HG03565 (cell line): ENCODE data around the gene RHOJ.
"Not testable (repeated sequence)": the region's sequence is repeated elsewhere in the genome, so short reads cannot be mapped to it uniquely, and the experiment has no call there.

Source experiments
- ATAC-seq: cut with Tn5 transposase; IDR thresholded peaks from one replicate; pipeline ENCODE4 v1.9.1; 2021; ENCODE audit warnings: mild to moderate bottlenecking, moderate library complexity; ENCODE audit not compliant: unreplicated experiment

RHOJ gene

GRCh38 chr14:63204407-63205043, at the start of gene RHOJ:
Gene RHOJ, plus strand, starts transcription at chr14:63204443. Its CDS starts 427 bp downstream, at chr14:63204870.
- ATAC-seq, result no peak

DNA sequence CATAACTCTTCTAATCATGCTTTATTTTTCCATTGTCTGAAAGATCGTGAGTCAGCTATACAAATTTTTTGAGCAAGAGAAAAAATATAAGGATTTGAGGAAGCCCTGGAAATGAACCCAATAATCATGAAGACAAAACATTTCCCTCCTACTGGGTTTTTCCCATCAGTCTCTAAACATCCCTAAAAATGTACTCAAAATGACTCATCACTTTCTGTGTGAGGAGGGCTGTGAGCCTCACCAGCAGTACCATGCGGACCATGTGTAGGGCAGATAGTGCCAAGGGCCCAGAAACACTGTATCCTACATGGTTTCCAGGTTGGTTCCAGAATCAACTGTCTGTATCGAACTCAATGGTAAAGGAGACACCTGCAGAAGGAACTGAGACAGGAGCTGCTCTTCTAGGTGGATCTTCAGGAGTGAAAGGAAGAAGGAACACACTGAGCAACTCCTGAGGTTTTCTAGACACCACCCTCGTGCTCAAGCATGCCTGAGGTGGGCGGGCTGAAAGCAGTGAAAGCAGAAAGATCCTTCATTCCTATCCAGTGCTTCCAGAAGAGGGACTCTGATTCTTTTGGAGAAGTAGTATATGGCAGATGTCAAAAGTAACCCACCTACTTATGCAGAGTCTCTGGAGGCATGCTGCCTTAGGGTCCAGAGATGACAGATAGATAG, 48.6 kb upstream of the RHOJ start:
- no peak for ATAC-seq

GRCh38 chr14:63157195-63157594, 47.0 kb upstream of the RHOJ start:
- no peak for ATAC-seq

- no peak for ATAC-seq
Measured at GRCh38 chr14:63163306-63163705, 40.9 kb upstream of the RHOJ start.

DNA sequence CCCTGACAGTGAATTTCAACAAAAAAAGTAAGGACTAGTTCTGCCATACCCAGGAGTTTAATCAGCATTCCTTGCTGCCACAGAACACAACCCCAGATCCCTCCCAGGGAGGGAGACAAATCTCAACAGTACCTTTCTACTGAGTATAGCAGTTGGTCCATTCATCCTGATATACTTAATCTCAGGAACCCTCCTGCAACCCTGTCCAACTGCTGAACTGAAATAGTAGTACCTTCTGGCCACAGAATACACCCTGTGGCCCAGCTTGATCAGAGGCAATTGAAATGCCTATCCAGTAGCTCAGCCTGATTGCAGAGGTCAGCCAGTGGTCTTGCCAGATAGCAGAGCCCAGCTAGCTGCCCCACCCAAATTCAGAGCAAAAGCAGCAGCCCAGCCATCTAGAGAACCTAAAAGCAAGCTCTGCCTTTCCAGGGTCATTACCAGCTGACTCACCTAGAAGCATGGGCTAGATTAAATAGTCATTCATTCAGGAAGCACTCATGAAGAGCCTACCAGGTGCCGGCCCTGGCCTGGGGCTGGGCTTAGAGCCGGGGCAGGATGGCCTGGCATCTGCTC, 40.0 kb upstream of the RHOJ start:
- ATAC-seq, result no peak

DNA sequence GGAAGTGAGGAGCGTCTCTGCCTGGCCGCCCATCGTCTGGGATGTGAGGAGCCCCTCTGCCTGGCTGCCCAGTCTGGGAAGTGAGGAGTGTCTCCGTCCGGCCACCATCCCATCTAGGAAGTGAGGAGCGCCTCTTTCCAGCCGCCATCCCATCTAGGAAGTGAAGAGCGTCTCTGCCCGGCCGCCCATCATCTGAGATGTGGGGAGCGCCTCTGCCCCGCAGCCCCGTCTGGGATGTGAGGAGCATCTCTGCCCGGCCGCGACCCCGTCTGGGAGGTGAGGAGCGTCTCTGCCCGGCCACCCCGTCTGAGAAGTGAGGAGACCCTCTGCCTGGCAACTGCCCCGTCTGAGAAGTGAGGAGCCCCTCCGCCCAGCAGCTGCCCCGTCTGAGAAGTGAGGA, 39.0 kb upstream of the RHOJ start:
- ATAC-seq, result not testable (repeated sequence)

DNA sequence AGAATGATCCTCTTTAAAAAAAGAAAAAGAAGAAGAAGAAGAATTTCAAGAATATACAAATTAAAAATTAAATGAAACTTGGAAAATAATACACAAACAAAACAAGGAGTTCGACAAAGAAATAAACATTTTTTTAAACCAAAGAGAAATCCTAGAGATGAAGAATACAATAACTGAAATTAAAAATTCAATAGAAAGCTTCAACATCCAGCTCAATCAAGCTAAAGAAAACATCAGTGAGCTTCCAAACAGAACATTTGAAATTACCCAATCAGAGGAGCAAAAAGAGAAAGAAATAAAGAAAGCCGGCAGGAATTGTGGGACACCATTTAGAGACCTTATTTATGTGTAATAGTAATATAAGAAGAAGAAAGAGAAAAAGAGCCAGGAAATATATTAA, 37.2 kb upstream of the RHOJ start:
- no peak for ATAC-seq

GRCh38 chr14:63174760-63175191, 29.5 kb upstream of the RHOJ start:
- no peak for ATAC-seq

- no peak for ATAC-seq
Measured at GRCh38 chr14:63175531-63175930, 28.7 kb upstream of the RHOJ start.

DNA sequence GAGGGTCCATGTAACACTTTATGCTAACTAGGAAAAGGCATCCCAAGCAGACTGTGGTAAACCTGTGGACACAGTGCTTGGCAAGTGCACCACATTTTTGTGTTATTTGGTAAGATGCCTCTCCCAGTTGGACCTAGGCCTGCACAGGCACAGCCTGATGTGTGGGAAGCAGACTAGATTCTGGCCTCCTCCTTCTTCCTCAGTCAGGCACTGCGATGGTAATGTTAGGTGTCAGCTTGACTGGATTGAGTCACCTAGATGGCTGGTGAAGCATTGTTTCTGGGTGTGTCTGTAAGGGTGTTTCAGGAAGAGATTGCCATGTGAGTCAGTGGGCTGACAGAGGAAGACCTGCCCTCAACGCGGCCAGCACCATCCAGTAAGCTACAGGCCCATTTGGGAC, 25.3 kb upstream of the RHOJ start:
- ATAC-seq, result no peak

DNA sequence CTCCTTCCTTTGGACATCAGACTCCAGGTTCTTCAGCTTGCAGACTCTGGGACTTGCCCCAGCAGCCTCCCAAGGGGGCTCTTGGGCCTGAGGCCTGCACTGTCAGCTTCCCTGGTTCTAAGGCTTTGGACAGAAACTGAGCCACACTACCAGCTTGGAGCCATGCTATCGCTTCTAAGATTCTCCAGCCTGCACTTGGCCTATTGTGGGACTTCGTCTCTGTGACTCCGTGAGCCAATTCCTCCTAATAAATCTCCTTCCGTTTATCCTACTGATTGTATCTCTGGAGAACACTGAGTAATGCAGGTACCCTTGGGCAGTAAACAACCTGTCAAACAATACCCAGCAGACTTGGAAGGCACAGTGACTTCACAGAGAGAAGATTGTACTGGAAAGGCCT, 24.9 kb upstream of the RHOJ start:
- no peak for ATAC-seq

DNA sequence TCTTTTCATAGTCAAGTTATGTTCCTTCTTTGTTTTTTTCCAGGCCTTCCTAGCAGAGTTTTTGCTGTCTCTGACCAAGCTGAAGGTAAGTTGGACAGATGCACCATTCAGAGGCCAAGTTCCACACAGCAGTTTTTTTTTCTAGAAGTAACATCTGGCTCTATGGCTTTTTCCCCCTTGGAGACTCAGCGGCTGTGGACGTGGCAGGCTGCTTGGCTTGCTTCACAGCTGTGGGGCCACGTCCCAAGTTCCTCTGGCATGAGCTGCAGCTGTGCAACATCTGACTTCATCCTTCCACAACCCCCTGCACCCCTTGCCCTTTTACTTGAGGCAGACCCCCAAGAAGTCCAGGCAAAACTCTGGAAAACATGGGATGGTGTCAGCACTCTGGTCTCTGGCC, 24.2 kb upstream of the RHOJ start:
- no peak for ATAC-seq

DNA sequence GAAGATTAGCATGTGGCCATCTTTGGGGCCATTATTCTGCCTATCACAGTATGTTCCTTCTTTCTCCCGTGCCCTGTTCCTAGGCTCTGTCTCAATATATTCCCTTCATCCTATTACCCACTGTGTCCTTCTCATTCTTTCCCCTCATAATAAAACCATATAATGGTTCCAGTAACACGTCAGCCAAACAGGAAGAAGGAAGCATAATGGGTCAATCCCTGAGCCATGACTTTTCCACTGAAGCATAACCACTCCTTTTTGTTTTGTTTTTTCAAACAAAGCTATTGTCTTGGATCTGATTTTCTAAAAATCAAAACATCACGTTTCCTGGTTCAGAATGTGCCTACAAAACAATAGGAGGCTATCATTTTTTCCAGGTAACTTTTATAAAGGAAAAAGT, 21.3 kb upstream of the RHOJ start:
- no peak for ATAC-seq

GRCh38 chr14:63186453-63186852, 17.8 kb upstream of the RHOJ start:
- ATAC-seq, result no peak

DNA sequence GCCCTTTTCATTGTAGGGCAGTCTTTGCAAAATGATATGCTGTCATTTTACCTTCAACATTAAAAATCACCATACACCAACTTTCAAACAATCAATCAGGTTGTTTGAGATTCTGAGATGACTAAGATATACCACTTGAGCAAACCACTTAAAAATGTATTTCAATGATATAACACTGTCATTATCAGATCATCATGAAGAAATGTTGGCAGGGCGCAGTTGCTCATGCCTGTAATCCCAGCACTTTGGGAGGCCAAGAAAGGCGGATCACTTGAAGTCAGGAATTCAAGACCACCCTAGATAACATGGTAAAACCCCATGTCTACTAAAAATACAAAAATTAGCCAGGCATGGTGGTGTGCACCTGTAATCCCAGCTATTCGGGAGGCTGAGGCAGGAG, 13.0 kb upstream of the RHOJ start:
- no peak for ATAC-seq

GRCh38 chr14:63192085-63192484, 12.2 kb upstream of the RHOJ start:
- no peak for ATAC-seq

- no peak for ATAC-seq
Measured at GRCh38 chr14:63193236-63193635, 11.0 kb upstream of the RHOJ start.

- no peak for ATAC-seq
Measured at GRCh38 chr14:63200035-63200740, 4.1 kb upstream of the RHOJ start.

- ATAC-seq, result no peak
Measured at GRCh38 chr14:63200767-63201166, 3.5 kb upstream of the RHOJ start.

- no peak for ATAC-seq
Measured at GRCh38 chr14:63203015-63203414, 1.2 kb upstream of the RHOJ start.

GRCh38 chr14:63203618-63204406, 431 bp upstream of the RHOJ start:
- ATAC-seq, result no peak
